ENCODE results near the gene POLR3GL.

POLR3GL gene

DNA sequence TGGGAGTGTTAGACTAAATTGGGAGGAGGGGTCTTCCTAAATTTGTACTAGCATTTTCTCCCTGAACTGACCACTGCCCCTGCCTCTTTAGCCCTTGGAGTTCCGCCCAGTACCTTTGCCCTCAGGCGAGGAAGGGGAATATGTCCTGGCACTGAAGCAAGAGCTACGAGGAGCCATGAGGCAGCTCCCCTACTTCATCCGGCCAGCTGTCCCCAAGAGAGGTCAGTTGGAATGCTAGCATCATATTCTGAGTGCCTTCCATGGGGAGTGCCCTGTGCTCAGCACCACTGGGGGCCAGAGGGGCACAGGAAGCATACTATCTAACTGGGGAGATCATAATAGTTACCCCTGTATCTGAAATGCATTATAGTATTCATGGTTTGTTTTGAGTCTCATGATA lies 10.7 kb downstream of the POLR3GL start:
- no peak for DNase-seq (ENCODE audit: low read depth in 2 of 2)

DNA sequence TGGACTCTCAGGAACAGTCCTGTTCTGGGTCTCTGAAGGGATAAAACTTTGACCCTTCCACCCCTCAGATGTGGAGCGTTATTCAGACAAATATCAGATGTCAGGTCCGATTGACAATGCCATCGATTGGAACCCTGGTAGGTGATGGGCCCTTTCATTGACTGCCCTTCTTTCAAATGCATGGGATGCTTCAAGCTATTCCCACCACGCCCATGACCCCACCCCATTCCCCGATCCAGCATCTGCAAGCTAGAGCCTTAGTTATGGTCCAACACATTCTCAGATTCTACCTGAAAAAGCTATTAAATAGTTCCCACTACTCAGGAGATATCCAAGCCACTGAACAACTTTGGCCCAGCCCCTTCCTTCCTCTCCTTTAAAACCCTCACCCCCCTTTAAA lies 12.5 kb downstream of the POLR3GL start:
- DNase-seq (ENCODE audit: low read depth in 2 of 2): no peak

DNA sequence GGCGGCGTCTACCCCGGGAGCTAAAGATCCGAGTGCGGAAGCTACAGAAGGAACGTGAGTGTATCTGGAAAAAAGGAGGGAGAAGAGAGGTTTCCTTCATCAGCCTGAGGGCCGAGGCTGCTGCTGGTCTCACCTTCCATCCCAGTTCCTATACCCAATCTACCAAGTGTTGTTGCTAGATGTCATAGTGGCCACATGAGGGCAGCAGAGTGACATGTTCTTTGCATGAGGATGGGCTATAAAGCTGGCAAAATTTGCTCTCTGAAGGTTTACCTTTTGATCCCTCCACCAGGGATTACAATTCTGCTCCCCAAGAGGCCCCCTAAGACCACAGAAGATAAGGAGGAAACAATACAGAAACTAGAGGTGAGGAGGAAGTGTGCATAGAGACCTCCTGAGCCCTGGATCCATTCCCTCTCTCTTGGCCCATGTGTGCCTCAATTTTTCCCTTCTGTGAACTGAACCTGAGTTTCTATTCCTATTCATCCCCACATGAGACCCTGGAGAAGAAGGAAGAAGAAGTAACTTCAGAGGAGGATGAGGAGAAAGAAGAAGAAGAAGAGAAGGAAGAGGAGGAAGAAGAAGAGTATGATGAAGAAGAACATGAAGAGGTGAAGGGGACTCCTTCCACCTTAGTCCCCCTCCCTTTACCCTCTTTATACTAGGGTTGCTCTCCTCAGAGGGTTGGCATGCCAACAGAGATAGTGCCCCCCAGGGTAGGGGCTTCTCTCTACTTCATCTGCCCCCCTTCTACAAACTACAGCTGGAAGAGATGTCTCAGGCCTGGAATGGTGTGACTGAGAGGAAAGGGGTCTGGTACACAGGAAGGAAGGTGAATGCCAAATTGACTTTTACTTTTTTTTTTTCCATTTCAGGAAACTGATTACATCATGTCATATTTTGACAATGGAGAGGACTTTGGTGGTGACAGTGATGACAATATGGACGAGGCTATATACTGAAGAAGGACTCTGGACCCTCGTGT lies 13.3 kb downstream of the POLR3GL start:
- DNase-seq (ENCODE audit: low read depth in 2 of 2): peak in 1 of 2 donors; percentile 57

DNA sequence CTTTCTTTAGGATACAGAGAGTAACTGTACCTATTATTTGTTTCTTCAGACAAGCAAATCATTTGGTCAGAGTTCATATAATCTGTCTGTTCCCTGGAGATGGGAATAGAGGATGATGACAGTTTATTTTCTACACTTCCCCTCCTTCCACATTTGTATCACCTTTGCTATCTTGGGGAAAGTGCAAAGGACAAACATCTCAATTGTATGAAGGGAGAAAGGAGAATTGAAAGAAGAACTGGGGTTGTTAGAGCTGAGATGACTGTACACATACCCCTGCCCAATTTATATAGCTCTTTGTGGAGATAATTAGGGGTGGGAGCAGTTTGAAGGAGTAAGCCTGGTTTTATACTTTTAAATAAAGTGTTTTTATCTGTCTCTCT lies 14.0 kb downstream of the POLR3GL start:
- DNase-seq (ENCODE audit: low read depth in 2 of 2): no peak

DNA sequence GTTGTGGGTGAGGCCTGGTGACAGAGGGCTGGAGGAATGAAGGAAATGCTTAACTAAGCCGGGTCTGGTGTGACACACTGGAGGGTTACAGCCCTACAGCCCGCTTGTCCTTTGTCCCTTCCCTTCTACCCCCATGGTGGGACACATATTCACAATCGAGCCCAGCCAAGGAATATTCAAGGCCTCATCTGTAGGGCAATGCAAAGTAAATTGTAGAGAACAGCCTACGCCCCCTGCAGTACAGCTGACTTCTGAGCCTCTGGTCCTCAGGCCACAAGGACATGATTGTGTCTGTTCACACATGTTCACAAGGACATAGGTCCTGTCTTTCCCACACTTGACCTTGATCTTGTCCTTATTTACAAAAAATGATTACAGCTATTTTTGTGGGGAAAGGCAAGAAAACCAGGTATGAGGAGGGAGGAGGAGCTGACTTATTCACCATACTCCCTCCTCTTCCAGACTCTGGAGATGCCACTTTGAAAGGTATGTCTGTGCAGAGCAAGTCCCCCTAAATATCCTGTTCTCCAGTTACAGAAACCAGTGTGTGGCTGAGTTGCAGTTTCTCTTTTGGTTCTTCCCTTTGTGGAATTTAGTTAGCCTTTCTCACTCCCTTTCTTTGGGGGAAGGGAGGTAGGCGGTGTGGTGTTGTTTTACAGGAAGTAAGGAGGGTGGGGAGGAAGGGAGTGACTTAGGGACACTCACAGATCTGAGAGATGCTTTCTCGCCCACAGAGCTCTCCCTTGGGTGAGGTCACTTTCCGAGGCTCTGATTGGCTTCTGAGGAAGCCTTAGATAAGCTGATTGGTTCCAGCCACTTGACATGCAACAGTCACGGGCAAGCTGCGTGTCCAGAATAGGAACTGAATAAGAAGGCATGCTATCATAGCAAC lies 14.6 kb downstream of the POLR3GL start:
- peak; percentile 60 to 67 for DNase-seq (ENCODE audit: low read depth in 2 of 2)

DNA sequence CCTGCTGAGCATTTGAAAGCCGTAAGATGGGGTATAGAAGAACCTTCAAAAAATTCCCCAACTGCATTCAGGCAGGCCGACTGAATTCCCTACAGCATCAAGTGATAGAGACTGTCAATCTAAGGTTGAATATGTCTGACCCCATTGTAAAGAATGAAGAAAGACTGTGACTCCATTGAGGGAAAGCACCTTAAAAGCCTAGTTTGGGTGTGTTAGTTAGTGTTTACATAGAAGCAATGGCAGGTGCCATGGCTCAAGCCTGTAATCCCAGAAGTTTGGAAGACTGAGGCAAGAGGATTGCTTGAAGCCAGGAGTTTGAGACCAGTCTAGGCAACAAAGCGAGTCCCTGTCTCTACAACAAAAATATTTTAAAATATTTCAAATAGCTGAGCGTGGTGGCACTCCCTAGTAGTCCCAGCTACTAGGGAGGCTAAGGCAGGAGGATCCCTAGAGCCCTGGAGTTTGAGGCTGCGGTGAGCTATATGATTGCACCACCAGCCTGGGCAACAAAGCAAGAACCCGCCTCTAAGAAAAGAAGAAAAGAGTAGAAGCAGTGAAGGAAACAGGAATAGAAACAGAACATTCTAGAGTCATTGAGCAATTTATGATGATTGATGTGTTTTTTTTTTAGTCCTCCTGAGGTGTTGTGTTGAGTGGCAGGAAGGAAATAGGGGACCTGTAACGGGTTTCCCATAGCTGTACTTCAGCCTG lies 15.4 kb downstream of the POLR3GL start:
- no peak for DNase-seq (ENCODE audit: low read depth in 2 of 2)

DNA sequence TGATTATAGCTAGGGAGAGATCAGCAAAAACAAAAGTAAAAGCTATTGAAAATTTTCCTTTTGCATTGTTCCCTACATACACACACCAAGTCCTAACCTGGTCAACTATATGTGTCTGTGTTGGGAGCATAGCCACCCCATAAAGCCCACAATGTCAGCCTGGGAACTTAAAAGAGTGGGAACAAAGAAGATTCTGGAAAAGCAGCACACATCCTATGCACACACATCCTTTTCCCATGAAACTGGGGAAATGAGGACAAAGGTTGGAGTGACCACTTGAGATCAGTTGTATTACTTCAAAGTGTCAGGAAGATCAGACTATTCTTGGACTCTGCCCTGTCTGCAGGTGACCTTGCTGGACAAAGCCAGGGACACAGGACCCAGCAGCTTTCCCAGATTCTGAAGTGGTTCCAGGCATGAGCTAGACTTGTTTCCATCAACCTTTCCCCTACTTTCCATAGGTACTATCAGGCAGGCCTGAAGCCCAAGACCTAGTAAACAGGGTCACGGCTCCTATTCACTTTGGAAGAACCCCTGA lies 16.0 kb downstream of the POLR3GL start:
- DNase-seq (ENCODE audit: low read depth in 2 of 2): no peak

DNA sequence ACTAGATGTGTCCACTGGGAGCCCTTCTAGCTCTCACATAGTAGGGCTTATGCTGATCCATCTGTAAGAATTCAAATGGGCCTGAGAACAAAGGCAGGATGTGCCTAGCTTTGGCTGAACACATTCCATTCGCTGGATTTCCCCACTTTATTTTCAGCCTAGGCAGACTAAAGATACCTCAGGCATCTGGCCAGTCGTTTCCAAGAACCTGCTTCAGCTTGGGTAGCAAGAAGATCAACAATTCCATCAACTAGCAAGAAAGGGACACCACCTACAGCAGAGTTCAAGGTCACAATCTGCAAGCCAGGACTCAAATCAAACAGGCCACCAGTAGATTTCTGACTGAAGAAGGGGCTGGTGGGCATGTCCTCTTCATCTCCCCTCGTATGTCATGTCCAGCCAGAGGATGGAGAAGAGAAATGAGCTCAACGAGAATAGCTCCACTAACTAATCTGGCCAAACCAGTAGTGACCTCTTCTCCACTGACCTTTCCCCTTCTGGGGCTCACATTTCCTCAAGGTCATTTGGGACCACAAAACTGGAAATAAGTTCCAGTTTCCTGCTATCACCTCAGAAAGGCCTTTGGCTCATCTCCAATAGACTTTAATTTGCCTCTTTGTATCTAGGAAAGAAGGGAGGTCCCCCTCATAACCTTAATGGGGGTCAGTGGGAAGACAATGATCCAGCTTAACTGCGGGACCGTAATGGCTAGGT lies 17.7 kb downstream of the POLR3GL start:
- DNase-seq (ENCODE audit: low read depth in 2 of 2): no peak

DNA sequence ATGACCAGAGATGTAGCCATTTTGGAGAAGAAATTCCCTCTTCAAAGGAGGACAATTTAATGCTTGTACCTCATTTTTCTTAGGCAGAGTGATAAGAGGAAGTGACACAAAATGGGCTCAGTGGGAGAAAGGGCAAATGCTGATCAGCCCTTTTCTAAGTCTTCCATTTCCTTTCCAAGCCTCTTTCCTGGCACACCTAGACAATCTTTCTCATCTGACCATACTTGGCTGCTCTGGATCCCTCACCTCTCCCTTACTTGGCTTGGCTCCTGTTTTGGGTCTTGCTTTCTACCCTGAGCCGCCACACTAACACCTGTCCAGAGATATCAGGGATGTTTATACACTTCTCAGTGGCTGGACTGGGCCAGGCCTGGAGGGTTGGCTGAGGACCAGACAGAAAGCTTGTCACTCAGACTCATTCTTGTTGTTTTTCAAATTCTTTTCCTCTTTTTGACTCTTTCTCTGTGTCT lies 18.8 kb downstream of the POLR3GL start:
- no peak for DNase-seq (ENCODE audit: low read depth in 2 of 2)

DNA sequence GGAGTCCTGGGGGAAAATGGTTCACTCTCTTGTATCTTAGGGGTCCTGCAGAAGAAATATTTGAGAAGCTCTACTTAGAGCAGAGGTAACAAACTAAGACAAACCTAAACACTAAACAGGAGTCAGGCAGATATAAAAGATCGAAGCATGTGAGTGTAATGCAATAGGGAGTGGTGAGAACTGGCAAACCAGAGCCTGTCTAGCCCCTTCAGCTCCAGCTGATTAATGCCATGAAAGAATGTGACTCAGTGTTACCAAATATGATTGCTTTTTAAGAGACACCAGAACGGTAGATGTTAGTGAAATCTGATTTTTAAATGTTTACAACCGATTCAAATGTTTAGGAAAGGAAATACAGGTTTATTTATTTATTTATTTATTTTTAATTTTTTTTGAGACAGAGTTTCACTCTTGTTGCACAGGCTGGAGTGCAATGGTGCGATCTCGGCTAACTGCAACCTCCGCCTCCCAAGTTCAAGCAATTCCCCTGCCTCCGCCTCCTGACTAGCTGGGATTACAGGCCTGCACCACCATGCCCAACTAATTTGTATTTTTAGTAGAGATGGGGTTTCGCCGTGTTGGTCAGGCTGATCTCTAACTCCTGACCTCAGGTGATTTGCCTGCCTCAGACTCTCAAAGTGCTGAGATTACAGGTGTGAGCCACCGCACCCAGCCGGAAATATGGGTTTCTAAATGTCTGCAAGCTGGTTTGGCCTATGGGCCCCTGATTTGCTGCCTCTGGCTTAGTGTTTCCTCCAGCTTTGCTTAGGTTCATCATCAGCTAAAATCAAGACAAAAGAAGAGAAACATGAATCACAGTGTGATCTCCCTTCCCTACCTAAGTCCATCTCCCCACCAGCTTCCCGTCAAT lies 19.7 kb downstream of the POLR3GL start:
- DNase-seq (ENCODE audit: low read depth in 2 of 2): no peak

DNA sequence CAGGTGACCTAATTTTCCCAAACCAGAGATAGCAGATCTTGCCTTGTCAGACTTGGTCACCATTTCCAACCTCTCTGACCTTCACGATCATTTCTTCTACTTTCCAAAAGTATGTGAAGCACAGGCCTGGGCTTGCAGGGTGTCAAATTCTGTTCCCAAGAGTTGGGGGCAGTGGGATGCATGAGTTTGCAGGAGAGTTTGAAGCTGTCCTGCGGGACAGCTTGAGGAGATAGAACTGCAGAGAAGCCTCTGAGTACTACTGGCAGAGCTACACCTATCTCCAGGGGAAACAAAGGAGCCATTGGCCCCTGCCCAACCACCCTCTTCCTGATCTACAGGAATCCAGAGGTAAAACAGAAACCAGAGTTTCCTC lies 20.6 kb downstream of the POLR3GL start:
- no peak for DNase-seq (ENCODE audit: low read depth in 2 of 2)

DNA sequence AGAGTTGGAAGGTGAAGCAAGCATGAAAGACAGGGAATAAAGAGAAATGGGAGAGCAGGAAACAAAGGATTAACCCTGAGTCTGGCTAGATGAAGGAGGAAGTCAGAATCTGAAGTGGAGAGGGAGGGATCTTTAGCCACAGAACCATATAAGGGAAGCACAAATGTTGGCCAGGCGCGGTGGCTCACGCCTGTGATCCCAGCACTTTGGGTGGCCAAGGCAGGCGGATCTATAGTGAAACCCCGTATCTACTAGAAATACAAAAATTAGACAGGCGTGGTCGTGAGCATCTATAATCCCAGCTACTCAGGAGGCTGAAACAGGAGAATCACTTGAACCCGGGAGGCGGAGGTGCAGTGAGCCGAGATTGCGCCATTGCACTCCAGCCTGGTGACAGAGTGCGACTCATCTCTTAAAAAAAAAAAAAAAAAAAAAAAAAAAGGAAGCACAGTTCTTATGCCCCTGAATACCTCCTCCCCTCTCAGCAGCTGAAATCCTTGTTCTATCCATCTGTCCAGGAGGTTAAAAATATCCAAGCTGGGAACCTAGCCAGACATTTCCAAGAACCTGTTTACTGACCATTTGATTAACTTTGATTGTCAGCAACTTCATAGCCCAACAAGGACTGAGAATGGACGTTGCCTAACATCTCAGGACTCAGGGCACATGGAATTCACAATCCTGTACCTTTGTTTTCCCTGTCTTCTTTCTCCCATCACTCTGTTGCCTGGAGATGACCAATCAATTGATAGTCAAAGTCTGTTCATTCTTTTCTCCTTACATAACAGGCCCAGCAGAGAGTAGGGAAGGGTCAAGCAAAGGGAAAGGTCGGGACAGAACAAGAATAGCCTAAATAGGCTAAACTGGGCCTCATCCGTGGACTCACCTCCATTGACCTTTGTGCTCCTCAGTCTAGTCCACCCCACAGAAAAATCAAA lies 21.3 kb downstream of the POLR3GL start:
- no peak for DNase-seq (ENCODE audit: low read depth in 2 of 2)

DNA sequence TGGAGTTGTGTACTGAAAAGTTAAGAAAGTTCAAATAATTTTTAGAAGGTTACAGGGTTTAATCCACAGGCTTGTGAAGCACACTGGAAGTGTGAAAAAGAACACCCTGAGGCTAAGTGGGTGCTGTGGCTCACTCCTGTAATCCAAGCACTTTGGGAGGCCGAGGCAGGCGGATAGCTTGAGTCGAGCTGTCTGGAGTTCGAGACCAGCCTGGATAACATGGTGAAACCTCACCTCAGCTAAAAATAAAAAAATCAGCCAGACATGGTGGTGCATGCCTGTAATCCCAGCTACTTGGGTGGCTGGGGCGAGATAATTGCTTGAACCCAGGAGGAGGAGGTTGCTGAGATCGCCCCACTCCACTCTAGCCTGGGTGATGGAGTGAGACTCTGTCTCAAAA lies 22.1 kb downstream of the POLR3GL start:
- DNase-seq (ENCODE audit: low read depth in 2 of 2): no peak

DNA sequence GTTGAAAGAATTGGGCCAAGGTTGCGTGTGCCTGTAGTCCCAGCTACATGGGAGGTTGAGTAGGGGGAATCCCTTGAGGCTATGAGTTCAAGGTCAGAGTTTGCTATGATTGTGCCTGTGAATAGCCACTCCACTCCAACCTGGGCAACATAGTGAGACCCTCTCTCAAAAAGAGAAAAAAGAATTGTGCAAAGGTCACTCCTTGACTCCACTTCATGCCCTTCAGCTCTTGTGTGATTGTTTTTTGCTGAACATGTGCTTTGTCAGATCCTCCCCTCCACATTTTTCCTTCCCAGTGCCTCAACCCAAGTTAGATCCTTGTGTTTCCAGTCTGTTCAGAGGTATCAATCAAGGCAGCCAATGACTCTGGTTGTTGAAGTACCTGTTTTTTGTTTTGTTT lies 23.4 kb downstream of the POLR3GL start:
- DNase-seq (ENCODE audit: low read depth in 2 of 2): no peak

DNA sequence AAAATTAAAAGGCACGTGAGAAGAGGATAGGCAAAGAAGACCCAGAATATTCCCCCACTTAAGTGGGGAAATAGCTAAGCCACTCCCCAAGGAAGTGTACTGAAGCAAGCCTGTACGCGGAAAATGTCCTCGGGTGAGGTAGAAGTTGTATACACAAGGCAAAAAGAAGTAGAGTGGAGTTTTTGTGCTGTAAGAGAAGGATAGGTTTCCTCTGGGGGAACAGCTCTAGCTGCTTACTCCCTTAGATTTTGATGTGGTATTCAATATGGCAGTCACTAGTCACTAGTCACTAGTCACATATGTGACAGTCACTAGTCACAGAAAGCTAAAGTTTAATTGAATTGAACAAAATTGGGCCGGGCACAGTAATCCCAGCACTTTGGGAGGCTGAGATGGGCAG lies 24.3 kb downstream of the POLR3GL start:
- DNase-seq (ENCODE audit: low read depth in 2 of 2): no peak

DNA sequence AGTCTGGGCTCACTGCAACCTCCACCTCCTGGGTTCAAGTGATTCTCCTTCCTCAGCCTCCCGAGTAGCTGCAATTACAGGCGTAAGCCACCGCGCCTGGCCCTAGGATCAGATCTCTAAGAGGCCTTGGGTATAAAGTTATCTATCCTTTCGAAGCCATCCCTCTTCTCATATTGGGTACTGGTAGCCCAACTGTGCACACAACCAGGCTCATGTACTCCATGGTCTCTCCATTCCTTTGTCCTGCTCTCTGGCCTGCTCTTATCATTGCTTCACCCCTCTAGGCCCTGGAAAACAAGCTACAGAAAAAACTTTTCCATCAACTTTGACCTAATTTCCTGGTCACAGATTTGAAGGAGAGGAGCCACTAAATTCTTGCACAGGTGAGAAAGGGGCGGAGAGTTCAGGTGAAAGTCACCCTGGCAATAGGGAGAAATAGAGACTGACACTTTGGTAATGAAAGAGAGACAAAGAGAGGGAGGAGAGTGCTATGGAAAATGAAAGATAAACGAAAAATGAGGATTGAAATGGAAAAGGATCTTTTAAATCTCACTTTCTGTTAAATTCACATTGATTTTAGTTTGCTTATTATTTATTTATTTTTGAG lies 25.9 kb downstream of the POLR3GL start:
- no peak for DNase-seq (ENCODE audit: low read depth in 2 of 2)

DNA sequence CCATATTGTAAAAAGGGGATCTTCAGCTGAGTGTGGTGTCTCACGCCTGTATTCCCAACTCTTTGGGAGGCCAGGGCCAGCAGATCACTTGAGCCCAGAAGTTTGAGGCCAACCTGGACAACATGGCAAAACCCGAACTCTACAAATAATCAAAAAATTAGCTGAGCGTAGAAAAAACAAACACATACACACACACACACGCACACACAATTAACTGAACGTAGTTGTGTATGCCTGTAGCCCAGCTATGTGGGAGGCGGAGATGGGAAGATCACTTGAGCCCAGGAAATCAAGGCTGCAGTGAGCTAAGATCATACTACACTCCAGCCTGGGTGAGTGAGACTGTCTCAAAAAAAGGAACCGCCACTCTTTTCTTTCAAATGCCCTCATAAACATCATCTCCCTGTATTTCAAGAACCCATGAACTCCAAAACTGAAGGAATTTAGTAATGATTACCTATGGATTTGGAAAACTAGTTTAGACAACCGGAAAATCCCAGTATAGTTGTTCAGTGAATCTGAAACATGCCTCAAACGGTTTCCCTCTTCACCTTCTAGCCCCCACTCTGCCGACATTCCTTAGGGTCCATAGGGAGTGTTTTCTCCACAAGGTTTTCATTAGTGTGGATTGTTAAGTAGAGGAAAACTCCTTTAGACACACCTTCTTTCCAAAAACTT lies 27.4 kb downstream of the POLR3GL start:
- DNase-seq (ENCODE audit: low read depth in 2 of 2): no peak

DNA sequence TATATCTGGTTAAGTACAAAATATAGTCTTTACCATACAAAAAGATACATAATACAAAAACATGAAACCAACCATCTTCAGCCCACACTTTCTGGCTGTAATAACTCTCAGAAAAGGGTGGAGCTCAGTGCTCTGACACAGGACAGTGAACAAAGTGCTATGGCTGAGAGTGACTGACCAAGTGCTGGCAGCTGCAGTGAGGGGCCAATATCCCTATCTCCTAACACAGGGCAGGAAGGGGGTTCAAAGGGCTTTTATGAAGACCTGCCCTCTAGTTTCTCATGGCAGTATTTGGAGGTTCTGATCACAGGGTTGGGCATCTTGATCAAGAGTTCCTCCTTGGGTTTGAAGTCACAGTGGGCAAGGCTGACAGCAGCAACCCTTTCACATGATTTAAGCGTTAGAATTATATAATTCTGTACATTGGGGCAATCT lies 28.0 kb downstream of the POLR3GL start:
- DNase-seq (ENCODE audit: low read depth in 2 of 2): no peak
